Kidney (tissue), 14 donors: ENCODE data around the gene CAPN15. TPM values are rescaled to one million over a fixed set of nuclear protein-coding genes. Genes with fewer than 3 reads are reported as not detected.
"Not testable (repeated sequence)": the region's sequence is repeated elsewhere in the genome, so short reads cannot be mapped to it uniquely, and the experiment has no call there.

Source experiments
- DNase-seq, 5 donors: peaks; one replicate each; pipeline ENCODE4 v3.0.0-alpha.2; 2013 to 2020
- FAIRE-seq: peaks from 2 replicates; lab custom pipeline; 2012; peaks lifted over from hg19 to GRCh38; lab: Jason Lieb, UNC
- H3K27ac ChIP-seq, 2 donors: one replicate each; pipeline ENCODE4 v1.7.0; 2013; ENCODE audit warnings: low read depth in 2 of 2, low read length in 2 of 2, inconsistent platforms in 1 of 2
- H3K27me3 ChIP-seq: one replicate; pipeline ENCODE4 v1.7.1; 2013; ENCODE audit warnings: low read length, inconsistent platforms; ENCODE audit not compliant: control insufficient read depth, insufficient read depth
- H3K36me3 ChIP-seq, 3 donors: one replicate each; pipeline versions ENCODE4 v1.7.0 to v1.7.1; 2013; ENCODE audit warnings: low read length in 3 of 3, control low read depth in 1 of 3, inconsistent platforms in 1 of 3; ENCODE audit not compliant: insufficient read depth in 3 of 3, control insufficient read depth in 2 of 3
- H3K4me1 ChIP-seq, 3 donors: one replicate each; pipeline versions ENCODE4 v1.7.0 to v1.7.1; 2013; ENCODE audit warnings: low read length in 3 of 3, inconsistent platforms in 1 of 3, low read depth in 1 of 3; ENCODE audit not compliant: control insufficient read depth in 2 of 3, insufficient read depth in 2 of 3
- H3K4me3 ChIP-seq, 3 donors: one replicate each; pipeline versions ENCODE4 v1.7.0 to v1.8.1; 2013; ENCODE audit warnings: low read length in 3 of 3, control low read depth in 1 of 3, inconsistent platforms in 1 of 3
- H3K9ac ChIP-seq, 3 donors: one replicate each; pipeline versions ENCODE4 v1.7.0 to v1.7.1; 2013; ENCODE audit warnings: low read length in 3 of 3, control low read depth in 1 of 3, inconsistent platforms in 1 of 3
- H3K9me3 ChIP-seq, 3 donors: one replicate each; pipeline versions ENCODE4 v1.7.0 to v1.7.1; 2013; ENCODE audit warnings: low read length in 3 of 3, control low read depth in 1 of 3, inconsistent platforms in 1 of 3; ENCODE audit not compliant: control insufficient read depth in 2 of 3, insufficient read depth in 1 of 3
- CTCF ChIP-seq: IDR thresholded peaks from 3 replicates; pipeline ENCODE4 v1.5.1; 2012; ENCODE audit warnings: mild to moderate bottlenecking, moderate library complexity, borderline replicate concordance; ENCODE audit not compliant: insufficient read depth; ENCODE audit errors: extremely low read depth
- intact Hi-C: fragments of 100-400 bp; cut with DNase I; formaldehyde crosslinking; loops from one replicate; pipeline ENCODE4 v1.11.1; 2022
- polyA plus RNA-seq: library from polyadenylated mRNA; stranded (reverse); fragments of 350-450 nt; fragmentation: Illumina TruSeq; extraction: RNeasy Lipid Tissue Mini Kit (QIAGEN cat#74804); gene quantifications from one replicate; pipeline ENCODE4 v1.2.3, GENCODE V29; 2014; ENCODE audit warnings: low read depth, low replicate concordance; ENCODE audit not compliant: insufficient read depth
- total RNA-seq: library from RNA; stranded (reverse); fragmentation: NEBNext Ultra II Directional; extraction: Animal tissue kit (Norgen Biotek cat#: 25700); gene quantifications from one replicate; pipeline ENCODE4 v1.2.1, GENCODE V29; 2021
- donor health status: control.
- donor health status: control.
- donor health status: control.
- donor health status: control.
- donor health status: control.
- donor health status: DM: yes; HTN: yes; CAD: no.
- donor health status: Normal renal cell carcinoma (clear cell type).

CAPN15 gene
- total and polyA plus RNA-seq, 2 donors from 2014 or later = 17.9 to 52.9 TPM

- Histone ChIP-seq H3K4me1 (peaks cover 6 to 47% (median 30%) of the 10 kb centered on the region in 3 donors), H3K9ac (no peak overlapping the region), H3K27me3 (no peaks in the 10 kb centered on the region), H3K4me3 (no peak overlapping the region), H3K36me3 (peaks cover 0 to 5% (median 2%) of the 10 kb centered on the region in 3 donors), H3K27ac (no peak overlapping the region), H3K9me3 (no peaks in the 10 kb centered on the region)
- FAIRE-seq (no peak), DNase-seq (peak in 1 of 5 donors; percentile 38)
- intact Hi-C loops = no loop called here
- no peak for TF ChIP-seq CTCF
Measured at GRCh38 chr16:595094-595528, 67.6 kb downstream of the CAPN15 start.

GRCh38 chr16:595942-596735, 68.6 kb downstream of the CAPN15 start:
- peaks cover under 1 to 40% (median 26%) of the 10 kb centered on the region in 3 donors for H3K4me1 ChIP-seq
- FAIRE-seq = no peak

GRCh38 chr16:596736-597060, 69.2 kb downstream of the CAPN15 start:
- H3K27me3 ChIP-seq = no peaks in the 10 kb centered on the region
- intact Hi-C loops = no loop called here
- FAIRE-seq (no peak), DNase-seq (no peak)
- H3K9ac ChIP-seq = no peak overlapping the region
- H3K36me3 ChIP-seq = peaks cover 0 to 5% (median 2%) of the 10 kb centered on the region in 3 donors
- TF ChIP-seq CTCF = no peak
- H3K27ac ChIP-seq = no peak overlapping the region
- peaks cover 0 to 36% (median 24%) of the 10 kb centered on the region in 3 donors for H3K4me1 ChIP-seq
- H3K4me3 ChIP-seq = no peak overlapping the region
- no peaks in the 10 kb centered on the region for H3K9me3 ChIP-seq

More at GRCh38 chr16:595942-596735, 68.6 kb downstream of the CAPN15 start:
- H3K27ac ChIP-seq = peak overlapping the region in 1 of 2 donors; percentile 12
- H3K27me3 ChIP-seq = no peaks in the 10 kb centered on the region
- intact Hi-C loops = no loop called here
- H3K9ac ChIP-seq = no peak overlapping the region
- TF ChIP-seq CTCF = no peak
- H3K36me3 ChIP-seq = peaks cover 0 to 5% (median 2%) of the 10 kb centered on the region in 3 donors
- no peaks in the 10 kb centered on the region for H3K9me3 ChIP-seq
- no peak overlapping the region for H3K4me3 ChIP-seq
- DNase-seq = peak in 1 of 5 donors; percentile 25

GRCh38 chr16:597655-598054, 70.1 kb downstream of the CAPN15 start:
- H3K9me3 ChIP-seq, H3K27me3 ChIP-seq, DNase-seq, H3K27ac ChIP-seq, H3K36me3 ChIP-seq, intact Hi-C loops, H3K9ac ChIP-seq, FAIRE-seq, H3K4me3 ChIP-seq: not testable (repeated sequence)
- peaks cover 0 to 27% (median 14%) of the 10 kb centered on the region in 3 donors for H3K4me1 ChIP-seq
